Measurements from ENCODE around the gene OTX2.

The OTX2 gene

DNA sequence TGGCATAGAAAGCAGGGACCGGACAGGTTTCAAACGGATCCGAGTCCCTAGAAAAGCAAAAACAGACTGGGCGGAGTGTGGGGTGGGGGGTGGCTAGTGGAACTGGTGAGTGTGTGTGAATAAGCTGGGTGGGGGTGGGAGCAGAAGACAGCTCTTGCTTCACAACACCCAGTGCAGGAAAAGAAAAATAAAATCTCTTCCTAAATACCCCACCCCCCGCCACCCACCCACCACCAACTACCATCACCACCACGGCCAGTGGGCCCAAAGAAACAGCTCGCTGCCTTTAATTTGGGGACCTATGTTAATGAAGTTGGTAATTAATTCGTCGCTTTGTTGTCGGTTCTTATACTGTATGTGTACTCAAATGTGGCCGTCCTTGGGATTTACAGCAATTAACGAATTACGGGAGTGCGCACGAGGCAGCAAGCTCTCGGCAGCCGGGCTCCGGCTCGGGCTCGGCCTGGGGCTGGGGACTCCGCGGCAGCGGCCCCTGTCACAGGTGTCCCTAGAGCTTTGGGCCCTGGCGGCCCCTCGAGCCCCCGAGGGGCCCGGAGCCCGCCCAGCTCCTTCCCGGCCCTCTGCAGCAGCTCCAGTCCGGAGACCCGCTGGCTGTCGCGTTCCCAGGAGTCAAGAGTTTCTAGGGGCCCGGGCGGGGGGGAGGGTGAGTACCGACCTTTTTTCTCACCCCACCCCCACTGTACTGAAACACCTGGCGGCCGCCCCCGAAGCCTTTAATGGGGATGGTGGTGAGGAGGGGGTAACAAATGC, 1.5 kb upstream of the OTX2 start:
- no peak for DNase-seq

DNA sequence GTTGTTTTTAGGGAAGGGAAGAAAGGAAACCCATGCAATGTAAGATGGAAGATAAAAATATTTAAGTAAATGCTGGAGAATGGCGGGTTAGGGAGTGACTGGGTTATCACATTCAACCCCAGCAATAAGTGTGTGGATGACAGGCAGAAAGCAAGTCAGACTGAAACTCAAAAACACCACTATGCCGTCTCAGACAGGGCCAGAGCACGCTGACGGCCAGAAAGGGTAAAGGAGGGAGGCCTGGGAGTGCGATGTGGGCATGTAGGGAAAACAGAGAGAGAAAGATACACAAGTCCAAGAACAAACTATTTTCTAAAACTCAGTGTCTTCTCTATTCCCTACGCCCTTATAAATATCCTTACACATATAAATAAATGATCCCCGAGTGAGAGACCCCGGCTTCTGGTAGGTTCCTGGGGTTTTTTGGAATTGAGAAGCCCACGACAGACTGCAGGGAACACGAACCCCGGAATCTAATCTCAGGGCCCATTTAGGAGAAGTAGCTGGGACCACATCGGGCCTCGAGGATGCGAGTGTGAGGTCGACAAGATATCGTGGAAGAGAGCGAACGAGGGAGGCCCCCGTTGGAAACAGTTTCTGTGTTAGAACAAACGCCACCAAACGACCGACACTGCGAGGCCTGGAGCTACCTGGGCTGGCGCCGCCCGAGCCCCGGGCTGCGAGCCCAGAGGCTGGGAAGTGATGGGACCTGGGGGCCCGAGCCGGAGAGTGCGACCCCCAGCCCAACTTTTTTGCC, 735 bp upstream of the OTX2 start:
- DNase-seq, result no peak

DNA sequence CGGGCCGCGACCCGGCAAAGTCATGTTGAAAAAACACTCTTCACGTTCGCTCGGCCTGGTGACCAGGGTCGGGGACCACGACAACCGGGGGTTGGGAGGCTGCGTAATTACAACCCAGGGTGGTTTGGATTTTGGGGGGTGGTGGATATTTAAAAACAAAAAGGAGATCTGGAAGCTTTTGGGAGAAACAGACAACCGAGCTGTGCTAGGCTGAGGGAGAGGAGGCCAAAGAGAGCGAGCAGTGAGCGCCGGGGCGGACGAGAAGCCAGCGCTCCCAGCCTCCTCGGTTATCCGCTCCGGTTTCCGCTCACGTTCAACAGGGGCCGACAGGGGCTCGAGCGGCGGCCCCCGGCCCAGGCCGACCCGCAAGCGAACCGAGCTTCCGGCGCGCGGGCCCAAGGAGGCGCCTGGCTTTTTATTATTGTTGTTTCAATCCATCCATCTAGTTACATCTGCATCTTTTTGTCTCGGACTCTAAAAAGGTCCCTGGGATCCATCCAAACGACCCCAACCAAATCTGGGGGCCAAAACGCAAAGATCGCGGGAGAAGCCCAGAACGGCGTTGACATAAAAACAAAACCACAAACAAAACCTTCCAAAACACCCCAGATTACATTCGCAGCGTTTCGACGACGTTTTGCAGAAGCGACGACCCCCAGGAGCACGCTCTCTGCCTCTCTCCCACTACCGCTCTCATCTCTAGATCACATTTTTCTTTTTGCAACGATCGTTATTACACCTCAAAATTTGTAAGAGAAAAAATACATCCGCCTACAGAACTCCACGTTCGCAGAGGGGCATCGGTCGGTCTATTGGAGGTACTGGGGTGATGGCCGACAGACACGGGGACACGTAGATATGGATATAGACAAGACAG, 771 bp downstream of the OTX2 start:
- DNase-seq, result no peak

DNA sequence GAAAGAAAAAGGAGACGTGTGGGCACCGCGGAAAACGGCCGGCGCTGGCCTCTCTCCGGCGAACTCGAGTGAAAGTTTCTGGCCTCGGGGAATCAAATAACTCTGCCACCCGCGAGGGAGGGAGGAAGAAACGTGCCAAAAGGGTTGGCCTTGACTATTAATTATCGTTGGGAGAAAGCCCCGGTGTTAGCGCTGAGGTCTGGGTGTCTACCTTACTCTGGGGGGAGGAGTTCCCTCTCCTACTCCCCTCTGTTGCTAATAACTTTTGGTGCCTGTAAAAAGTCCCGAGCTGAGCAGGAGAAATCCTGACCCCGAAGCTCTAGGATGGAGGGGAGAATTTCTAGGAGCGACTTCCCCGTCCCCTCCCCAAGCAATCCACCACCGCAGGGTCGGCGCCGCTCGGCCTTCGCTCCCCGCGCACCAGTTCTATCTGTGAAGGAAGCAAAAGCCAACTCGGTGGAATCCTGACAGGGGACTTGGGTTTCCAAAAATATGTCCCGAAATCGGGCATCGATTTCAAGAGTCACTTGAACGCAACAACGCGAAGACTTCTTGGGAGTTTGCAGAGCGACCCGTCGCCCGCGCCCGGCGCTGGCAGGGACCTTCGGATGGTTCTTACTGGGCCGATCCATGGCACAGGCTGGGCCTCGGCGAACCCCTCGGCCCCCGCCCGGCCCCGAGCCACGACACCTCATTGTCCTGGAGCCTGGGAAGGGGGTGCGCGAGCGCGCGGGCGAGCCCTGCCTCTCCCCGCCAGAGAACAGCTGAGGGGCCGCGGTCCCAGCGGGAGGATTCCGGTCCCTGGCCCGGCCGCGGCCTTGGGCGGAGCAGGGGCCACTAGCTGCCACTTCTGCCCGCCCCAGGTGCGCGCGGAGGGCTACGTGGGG, 1.7 kb downstream of the OTX2 start:
- no peak for DNase-seq

DNA sequence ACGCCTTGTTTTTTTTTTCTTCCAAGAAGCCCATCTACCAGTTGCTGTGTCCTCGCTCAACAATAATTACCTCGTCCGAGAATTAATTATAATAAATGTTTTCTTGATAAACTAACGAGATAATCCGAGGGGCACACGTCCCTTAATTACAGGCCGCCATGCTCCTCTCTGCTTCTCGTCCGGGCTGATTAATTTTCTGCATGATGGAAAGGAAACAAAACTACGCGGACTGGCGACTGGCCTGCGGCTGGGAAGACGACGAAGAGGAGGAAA, 2.2 kb downstream of the OTX2 start:
- DNase-seq, result no peak

DNA sequence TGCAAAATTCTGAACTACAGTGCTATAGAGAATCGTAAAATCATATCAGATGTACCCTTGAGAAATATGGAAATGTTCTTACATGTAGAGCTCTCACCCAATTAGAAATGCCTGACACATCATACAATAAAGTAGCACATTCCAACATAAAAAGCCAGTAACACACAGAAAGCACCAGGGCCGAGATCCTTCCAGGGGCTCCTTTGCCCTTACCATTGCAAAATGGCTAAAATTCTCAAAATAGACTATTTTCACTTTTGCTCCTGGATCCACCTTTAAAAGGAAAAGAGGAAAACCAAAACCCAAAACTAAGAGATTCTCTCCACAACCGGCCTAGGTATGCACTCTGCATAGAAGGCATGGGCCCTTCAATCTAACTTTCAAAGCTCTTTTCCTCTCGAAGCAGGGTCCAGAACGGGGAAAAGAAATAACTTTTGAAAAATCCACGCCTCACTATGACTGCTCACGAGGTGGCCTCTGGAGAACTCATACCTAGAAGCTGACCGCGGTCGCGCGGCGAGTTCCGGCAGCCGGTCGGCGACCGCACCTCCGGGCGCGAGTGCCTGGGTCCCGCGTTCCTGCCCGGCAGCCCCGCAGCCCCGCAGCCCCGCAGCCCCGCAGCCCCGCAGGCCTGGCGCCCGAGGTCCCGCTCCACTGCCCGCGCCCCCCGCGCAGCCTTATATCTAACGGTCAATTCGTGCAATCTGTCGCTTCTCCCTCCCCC, 2.7 kb downstream of the OTX2 start:
- DNase-seq, result no peak

DNA sequence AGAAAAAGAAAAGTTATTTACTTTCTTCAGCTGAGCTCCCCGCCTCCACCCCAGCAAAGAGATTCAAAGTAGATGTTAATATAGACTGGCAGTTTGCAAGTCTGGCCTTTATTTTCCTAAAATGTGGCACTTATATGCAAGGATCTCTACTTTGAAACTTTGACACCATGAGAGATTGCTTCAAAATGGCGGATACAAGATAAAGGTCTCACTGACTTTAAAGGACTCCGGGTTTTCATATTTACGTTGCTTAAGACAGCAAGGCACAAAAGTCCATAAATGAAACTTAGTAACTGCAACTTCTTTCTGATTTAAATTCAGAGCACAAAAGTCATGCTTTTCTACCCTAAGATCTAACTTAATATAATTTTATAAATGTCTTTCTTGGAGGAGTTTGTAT, 3.5 kb downstream of the OTX2 start:
- DNase-seq, result no peak

DNA sequence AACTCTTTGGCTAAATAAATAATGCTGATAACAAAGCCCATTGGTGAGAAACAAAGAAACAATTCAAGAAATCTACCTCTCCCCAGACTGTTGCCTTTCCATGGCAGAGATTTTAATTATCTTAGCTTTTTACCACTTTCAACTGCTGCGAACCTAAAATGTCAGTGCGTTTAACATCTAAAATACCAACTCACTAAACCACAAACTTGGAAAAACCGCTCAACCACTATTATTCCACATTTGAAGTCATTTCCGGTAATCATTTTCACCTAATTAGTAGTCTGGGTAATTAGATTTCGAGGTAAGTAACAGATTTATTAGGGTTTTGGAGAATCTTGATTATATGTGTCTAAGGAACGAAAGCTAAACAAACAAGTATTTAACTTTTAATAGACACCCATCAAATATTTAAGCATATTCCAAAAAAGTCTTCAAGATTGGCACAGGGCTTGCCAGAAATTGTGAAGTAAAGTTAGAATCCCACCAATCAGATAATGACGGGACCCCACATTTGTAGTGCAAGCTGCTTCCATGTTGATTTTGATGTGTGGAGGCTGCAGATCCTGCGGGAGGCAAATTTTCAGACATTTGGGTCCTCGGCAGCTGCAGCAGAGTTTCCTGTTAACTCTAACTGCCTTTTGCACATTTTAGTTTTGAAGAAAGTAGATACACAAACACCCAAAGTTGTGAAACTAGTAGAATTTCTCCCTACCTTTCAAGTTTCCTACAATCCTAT, 4.1 kb downstream of the OTX2 start:
- DNase-seq, result no peak

DNA sequence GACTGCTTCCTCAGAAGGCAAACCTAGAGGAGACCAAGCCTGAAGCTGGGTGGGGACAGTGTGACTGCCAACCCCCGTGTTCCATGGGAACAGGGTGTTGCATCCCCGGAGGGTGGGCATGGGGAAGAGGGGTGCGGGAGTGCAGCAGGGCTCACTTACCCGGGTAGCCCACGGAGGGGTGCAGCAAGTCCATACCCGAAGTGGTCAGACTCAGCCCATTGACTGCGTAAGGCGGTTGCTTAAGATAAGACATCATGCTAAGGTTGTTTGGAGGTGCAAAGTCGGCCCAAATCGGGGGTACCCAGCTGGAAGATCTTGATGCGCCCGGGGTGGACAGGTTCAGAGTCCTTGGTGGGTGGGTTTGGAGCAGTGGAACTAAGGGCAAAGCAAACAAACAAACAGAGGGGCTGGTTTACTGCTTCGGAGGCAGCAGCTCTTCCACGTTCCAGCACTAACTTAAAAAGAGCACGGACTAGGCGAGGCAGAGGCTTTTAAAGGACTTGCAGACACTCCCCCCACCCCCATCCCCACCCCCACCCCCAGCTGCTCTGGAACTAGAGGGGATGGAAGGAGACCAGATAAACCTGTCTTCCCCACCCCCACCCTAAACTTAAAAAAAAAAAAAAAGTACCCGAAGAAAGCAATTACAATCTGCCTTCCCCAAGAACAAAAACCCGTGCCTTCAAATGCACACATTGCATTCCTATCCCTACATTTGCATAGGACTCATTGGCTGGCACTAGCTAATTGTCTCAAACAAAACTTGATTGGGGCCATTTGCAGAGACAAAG, 4.9 kb downstream of the OTX2 start:
- no peak for DNase-seq

DNA sequence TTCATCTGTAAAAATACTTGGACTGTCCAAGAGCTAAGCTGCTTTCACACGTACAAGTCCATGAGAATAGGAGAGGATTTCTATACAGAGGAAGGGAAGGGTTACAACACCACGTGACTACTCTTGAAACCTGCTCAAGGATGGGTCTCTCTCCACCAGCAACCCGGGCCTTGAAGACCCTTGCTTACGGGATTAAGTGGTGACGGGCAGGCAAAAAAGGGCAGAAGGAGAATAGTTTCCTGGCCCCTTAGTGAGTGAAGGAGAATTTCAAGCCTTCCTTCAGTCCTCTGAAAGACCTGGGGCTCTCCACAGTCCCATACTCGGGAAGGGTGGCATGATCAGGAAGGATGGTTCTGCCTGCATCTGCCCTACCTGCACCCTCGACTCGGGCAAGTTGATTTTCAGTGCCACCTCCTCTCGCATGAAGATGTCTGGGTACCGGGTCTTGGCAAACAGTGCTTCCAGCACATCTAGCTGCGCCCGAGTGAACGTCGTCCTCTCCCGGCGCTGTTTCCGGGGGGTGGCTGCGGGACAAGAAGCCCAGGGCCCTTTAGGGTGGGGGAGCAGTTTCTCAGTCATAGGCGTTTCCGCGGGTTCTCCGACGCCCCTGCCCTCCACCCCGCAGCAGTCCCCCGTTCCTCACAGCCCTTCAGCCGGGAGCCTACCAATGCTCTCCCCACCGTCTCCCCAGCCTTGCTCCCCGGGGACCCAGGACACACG, 6.3 kb downstream of the OTX2 start:
- DNase-seq, result no peak

DNA sequence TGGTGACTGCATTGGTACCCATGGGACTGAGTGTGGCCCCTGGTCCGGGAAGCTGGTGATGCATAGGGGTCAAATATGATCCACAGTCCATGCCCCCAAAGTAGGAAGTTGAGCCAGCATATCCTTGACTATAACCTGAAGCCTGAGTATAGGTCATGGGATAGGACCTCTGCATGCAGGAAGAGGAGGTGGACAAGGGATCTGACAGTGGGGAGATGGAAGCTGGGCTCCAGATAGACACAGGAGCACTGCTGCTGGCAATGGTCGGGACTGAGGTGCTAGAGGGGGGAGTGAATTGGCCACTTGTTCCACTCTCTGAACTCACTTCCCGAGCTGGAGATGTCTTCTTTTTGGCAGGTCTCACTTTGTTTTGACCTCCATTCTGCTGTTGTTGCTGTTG, 8.4 kb downstream of the OTX2 start:
- no peak for DNase-seq

DNA sequence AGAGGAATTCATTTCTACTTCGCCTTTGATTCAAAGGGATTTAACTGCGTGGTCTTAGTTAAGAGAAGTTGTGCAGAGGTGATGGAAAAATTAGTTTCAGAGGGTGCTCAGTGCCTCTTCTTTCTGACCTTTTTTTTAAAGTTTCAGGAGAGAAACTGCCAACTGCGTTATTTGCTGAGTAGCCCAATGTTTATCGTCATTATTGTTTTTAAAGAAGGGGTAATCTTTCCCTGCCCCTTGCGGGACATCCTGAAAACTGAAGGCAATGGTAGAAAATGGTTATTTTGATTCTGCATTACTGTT, 11.0 kb downstream of the OTX2 start:
- DNase-seq, result no peak

DNA sequence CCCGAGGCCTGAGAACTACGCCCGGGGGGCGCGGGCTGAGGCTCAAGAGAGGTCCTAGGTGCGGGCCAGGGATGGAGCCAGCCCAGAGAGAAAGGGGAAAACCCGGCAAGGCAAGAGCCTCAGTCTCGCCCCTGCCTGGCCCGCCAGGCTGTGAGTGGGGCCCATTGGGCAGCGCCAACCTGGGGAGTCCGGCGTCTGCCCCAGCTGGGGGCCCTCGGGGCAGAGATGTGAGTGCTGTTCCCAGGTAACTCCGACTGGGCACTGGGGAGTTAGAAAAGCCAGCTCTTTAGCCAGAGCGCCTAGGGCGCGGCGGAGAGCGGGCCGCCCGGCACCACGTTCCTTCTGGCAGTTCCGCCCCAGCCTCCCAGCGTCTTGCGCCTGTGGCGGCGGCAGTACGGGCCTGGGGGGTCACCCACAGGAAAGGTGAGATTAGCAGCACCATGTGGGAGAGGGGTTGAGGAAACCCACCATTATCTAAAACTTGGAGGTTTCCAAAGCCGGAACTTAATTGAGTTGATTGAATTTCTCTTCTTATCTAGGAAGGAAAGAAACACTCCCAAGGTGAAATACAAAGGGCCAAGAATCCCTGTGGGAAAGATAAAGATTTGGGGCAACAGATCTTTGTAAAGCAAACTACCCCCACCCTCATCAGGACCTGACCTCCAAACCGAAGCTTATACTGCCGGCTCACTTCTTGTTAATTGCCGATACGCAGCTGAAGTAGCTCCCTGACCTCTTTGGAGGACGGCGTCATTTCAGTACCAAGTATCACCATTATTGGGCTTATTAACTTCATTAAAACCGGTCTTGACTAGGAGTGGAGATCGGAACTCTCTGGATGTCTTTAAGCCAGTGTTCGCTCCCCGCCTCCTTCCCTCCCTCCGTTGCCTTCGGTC, 11.6 kb downstream of the OTX2 start:
- DNase-seq, result no peak

DNA sequence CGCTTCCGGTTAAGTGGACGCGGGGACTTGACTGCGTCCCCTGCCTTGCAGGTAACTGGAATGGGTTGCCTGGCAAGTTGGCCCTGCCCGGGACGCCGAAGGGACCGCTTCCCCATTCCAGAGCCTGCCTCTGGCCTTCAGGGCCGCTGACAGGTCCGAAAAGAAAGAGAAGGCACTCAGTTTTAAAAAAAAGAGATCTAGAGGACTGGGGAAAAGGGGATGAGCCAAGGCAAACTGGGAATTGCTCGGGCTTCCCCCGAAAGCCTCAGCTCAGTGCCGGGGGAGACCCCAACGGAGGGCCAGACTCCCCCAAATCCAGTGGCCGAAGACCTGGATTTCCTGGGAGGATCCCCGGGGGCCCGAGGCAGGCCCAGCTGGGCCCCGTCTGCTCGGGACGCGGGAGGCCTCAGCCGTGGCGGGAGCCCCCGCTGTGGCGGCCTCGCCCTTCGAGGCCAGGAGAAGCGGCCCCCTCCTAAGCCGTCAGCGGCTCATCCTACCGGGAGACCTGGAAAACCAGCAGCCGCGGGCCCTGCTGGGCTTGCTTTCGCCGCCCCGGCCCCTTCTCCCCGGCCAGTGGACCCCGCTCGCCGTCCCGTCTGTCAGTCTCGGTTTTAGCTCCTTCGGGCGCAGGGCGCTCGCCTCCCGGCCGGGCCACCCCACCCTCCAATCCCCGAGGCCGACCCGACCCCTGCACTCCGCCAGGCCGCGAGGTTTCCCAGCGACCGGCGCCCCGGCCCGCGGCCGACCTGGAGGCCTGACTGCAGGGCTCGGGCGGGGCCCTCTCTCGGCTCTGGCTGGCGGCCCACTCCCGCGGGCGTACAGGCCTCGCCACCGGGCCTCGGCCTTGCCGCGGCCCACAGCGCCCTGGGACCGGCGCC, 12.5 kb downstream of the OTX2 start:
- no peak for DNase-seq

DNA sequence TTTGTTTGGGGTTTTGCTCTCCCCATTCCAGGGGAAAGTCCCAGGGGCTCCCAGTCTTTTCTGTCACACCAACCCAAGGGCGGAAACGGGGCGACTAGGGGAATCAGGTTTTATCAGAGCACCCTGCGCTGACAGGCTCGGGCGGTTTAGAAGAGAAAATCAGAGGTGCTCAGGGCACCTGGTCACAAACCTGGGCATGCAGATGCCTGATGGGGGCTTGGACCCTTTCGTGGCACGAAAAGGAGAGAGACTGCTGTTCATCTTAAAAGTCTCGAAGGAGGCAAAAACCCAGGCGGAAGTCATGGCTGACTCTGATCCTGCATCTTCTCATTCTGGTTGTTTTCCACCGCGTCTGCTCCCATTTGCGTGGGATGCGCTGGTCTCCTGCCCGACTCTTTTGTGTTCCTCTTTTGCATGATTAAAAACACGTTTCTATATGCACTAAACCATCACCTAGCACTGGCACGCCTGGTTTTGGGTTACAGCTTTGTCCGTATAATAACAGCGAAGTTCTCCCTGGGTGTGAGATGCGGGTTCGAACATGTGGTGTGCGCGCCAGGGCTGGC, 13.2 kb downstream of the OTX2 start:
- no peak for DNase-seq

DNA sequence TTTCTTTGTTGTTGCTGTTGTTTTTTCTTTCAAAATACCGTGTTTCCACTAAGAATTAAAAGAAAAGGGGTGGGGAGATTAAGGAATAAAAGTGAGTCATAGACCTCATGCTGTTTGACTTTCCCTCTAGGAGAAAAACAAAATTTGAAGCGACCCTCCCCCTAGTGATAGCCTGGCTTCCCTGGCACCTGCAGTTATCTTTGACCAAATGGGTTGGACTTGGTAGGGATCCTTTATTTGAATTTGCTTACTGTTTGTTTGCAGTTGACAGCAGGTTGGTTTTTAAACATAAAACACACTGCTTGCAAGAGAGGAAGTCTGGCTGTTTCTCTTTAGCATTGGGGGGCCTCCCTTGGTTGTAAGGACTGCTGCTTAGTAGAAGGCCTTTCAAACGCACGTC, 14.0 kb downstream of the OTX2 start:
- DNase-seq, result no peak

DNA sequence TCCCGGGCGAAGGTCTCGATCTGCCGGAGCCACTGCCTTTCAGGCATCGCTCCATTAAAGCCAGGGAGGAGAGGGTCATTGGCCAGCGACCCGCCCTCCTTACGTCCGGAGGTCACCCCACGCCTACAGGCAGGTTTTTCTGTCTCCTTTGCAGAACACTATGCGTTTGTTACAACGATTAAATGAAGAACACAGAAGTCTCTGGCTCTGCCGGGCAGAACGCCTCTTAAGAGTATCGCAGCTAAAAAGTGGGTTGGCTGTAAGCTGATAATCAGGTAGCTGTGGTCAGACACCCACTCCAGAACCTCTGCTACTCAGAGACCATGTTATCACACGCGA, 15.0 kb downstream of the OTX2 start:
- no peak for DNase-seq
